IgD-negative memory B cell (primary cell): ENCODE measurements around the gene STYXL1. TPM values are rescaled to one million over a fixed set of nuclear protein-coding genes. Genes with fewer than 3 reads are reported as not detected.
"Not testable (repeated sequence)": the region's sequence is repeated elsewhere in the genome, so short reads cannot be mapped to it uniquely, and the experiment has no call there.

Experiments used
- H3K27ac Mint-ChIP-seq, 3 donors: one replicate each; pipeline ENCODE4 v1.8.0; 2020 to 2022; ENCODE audit warnings: mild to moderate bottlenecking in 3 of 3, mixed read lengths in 3 of 3, moderate library complexity in 1 of 3
- H3K27me3 Mint-ChIP-seq: one replicate; pipeline ENCODE4 v1.8.0; 2021; ENCODE audit warnings: mixed read lengths
- H3K36me3 Mint-ChIP-seq: one replicate; pipeline ENCODE4 v1.8.0; 2020; ENCODE audit warnings: mild to moderate bottlenecking, mixed read lengths
- H3K4me1 Mint-ChIP-seq, 3 donors: one replicate each; pipeline ENCODE4 v1.8.0; 2020 to 2022; ENCODE audit warnings: mixed read lengths in 3 of 3, mild to moderate bottlenecking in 1 of 3
- H3K4me3 Mint-ChIP-seq, 4 donors: one replicate each; pipeline ENCODE4 v1.8.0; 2020 to 2022; ENCODE audit warnings: mild to moderate bottlenecking in 4 of 4, mixed read lengths in 4 of 4, moderate library complexity in 3 of 4
- H3K9me3 Mint-ChIP-seq, 3 donors: one replicate each; pipeline ENCODE4 v1.8.0; 2020 to 2021; ENCODE audit warnings: mixed read lengths in 3 of 3, mild to moderate bottlenecking in 1 of 3
- polyA plus RNA-seq: library from polyadenylated mRNA; unstranded; fragments of 300-500 nt; fragmentation: Illumina TruSeq; gene quantifications from one replicate; pipeline ENCODE4 v1.2.3, GENCODE V29; 2021

The STYXL1 gene
- polyA plus RNA-seq = 63.2 TPM

GRCh38 chr7:76047811-76048667, at the start of gene STYXL1, which contains the start of gene MDH2:
Gene STYXL1 (minus strand): TSS chr7:76048000. CDS start chr7:76030523, 17,477 bp downstream.
Gene MDH2 (plus strand): TSS chr7:76048106. CDS start chr7:76048161, 55 bp downstream.
- H3K4me1 Mint-ChIP-seq = peaks cover 19 to 41% (median 24%) of the 10 kb centered on the region in 3 donors
- peak within 1 kb of the TSS; percentile 88 to 99 (median 94) for H3K4me3 Mint-ChIP-seq
- peak within 1 kb of the TSS; percentile 80 to 97 (median 95) for H3K27ac Mint-ChIP-seq
- H3K9me3 Mint-ChIP-seq = no peaks in the 10 kb centered on the region
- no peaks in the 10 kb centered on the region for H3K36me3 Mint-ChIP-seq
- H3K27me3 Mint-ChIP-seq = no peaks in the 10 kb centered on the region

- Mint-ChIP-seq H3K4me1 (no peaks in the 10 kb centered on the region), H3K9me3 (peaks cover 2 to 5% (median 3%) of the 10 kb centered on the region in 3 donors), H3K4me3 (no peak overlapping the region), H3K27ac (no peak overlapping the region), H3K27me3 (peaks cover 4% of the 10 kb centered on the region), H3K36me3 (peaks cover 2% of the 10 kb centered on the region)
These were observed 48.1 kb upstream of the STYXL1 start for GRCh38 chr7:76095908-76096307.

GRCh38 chr7:76094326-76094725, 46.5 kb upstream of the STYXL1 start:
- not testable (repeated sequence) for H3K27me3 Mint-ChIP-seq, H3K36me3 Mint-ChIP-seq, H3K4me1 Mint-ChIP-seq, H3K4me3 Mint-ChIP-seq, H3K9me3 Mint-ChIP-seq, H3K27ac Mint-ChIP-seq

DNA sequence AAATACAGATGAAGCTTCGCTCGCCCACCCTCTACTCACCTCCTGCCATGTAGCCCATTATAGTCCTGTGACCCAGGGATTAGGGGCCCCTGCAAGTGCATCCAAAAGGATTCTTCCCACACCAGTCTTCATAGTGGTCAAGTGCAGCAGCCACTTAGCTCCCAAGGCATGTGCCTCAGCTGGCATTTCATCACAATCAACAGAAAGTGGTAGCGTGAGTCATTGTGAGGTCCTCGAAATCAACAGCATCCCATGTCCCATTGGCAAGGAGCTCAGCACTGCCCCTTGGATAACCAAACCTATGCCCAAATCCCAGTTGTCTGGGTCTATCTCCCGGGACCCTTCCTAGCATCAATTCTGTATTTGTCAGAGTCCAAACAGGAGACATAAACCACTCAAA, 45.7 kb upstream of the STYXL1 start:
- not testable (repeated sequence) for H3K4me1 Mint-ChIP-seq, H3K36me3 Mint-ChIP-seq, H3K27me3 Mint-ChIP-seq, H3K9me3 Mint-ChIP-seq, H3K4me3 Mint-ChIP-seq, H3K27ac Mint-ChIP-seq

GRCh38 chr7:76091506-76091905, 43.7 kb upstream of the STYXL1 start:
- Mint-ChIP-seq H3K27me3 (peaks cover 7% of the 10 kb centered on the region), H3K27ac (no peak overlapping the region), H3K4me3 (no peak overlapping the region), H3K36me3 (peaks cover 2% of the 10 kb centered on the region), H3K4me1 (peaks cover 0 to 2% (median 0%) of the 10 kb centered on the region in 3 donors), H3K9me3 (peaks cover 3 to 5% (median 5%) of the 10 kb centered on the region in 3 donors)

DNA sequence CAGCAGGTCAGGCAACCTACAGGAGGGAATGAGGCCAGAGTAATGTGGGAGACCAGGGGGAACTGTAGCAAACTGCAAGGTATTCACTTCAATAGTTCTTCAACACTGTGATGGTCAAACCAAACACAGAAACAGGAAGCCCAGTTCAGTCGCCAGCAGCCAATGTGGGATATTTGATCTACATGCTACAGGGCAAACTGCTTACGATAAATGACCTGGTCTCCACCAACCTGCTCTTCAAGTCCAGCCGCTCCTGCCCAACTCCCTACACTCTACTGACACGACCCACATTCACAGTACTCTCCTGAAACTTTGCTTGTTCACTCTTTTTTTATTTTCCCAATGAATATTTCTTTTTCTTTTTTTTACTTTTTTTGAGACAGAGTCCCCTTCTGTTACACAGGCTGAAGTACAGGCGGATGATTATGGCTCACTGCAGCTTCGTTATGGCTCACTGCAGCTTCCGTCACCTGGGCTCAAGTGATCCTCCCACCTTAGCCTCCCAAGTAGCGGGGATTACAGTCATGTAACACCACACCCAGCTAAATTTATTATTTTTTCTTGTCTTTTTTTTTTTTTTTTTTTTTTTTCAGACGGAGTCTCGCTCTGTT, 42.2 kb upstream of the STYXL1 start:
- peaks cover 2% of the 10 kb centered on the region for H3K36me3 Mint-ChIP-seq
- H3K27ac Mint-ChIP-seq = no peak overlapping the region
- no peak overlapping the region for H3K4me3 Mint-ChIP-seq
- peaks cover 0 to 3% (median 2%) of the 10 kb centered on the region in 3 donors for H3K9me3 Mint-ChIP-seq
- H3K27me3 Mint-ChIP-seq = peaks cover 9% of the 10 kb centered on the region
- peaks cover 0 to 2% (median 0%) of the 10 kb centered on the region in 3 donors for H3K4me1 Mint-ChIP-seq

DNA sequence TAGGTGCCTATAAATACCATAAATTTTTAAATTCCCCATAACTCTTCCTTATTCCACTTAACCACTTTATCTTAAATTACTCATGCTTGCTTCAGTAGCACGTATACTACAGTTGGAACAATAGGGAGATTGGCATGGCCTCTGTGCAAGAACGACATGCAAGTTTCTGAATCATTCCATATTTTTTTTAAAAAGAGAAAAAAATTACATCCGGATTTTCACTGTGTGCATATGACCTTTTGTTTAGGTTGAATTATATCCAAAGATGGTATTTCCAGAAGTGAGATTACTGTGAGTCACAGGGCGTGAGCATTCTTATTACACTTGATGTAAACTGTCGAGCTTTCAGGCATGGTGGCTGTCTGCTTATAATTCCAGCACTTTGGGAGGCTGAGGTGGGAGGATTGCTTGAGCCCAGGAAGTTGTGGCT, 39.6 kb upstream of the STYXL1 start:
- not testable (repeated sequence) for H3K4me1 Mint-ChIP-seq, H3K27ac Mint-ChIP-seq, H3K36me3 Mint-ChIP-seq, H3K9me3 Mint-ChIP-seq, H3K4me3 Mint-ChIP-seq, H3K27me3 Mint-ChIP-seq

DNA sequence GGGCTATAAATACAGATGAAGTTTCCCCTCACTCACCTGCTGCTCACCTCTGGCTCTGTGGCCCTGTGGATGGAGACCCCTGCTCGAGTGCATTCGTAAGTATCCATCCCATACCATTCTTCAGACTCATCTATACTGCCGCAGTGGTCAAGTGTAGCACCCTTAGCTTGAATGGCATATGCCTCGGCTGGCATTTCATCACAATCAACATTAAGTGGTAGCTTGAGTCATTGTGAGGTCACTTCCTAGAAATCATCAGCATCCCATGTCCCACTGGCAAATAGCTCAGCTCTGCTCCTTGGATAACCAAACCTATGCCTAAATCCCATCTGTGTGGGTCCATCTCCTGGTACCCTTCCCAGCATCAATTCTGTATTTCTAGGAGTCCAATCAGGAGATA, 38.3 kb upstream of the STYXL1 start:
- Mint-ChIP-seq H3K36me3 (no peaks in the 10 kb centered on the region), H3K27ac (no peak overlapping the region), H3K27me3 (peaks cover 8% of the 10 kb centered on the region), H3K4me3 (peak overlapping the region in 1 of 4 donors; percentile 12), H3K4me1 (peaks cover 0 to 2% (median 0%) of the 10 kb centered on the region in 3 donors), H3K9me3 (peaks cover 0 to 3% (median 0%) of the 10 kb centered on the region in 3 donors)

DNA sequence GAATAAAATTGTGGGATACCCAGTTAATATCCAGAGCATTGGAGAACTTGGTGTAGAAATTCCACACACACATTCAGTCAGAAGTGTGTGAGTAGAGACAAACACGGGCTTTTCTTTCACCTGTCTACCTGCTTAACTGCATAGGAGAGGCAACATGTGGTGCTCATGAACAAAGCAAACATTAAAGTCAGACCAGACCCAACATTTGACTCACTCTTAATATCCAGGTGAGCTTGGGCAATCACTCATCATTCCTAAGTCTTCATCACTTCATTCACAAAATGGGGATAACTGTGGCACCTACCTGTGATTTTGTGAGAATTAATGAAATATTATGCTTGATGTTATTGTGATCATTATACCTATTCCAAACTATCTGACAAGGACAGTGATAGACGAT, 36.3 kb upstream of the STYXL1 start:
- not testable (repeated sequence) for H3K9me3 Mint-ChIP-seq, H3K27ac Mint-ChIP-seq, H3K4me3 Mint-ChIP-seq, H3K27me3 Mint-ChIP-seq, H3K36me3 Mint-ChIP-seq, H3K4me1 Mint-ChIP-seq

GRCh38 chr7:76080204-76080603, 32.4 kb upstream of the STYXL1 start:
- Mint-ChIP-seq H3K9me3 (peaks cover 0 to 5% (median 2%) of the 10 kb centered on the region in 3 donors), H3K36me3 (no peaks in the 10 kb centered on the region), H3K4me1 (peaks cover 0 to 2% (median 1%) of the 10 kb centered on the region in 3 donors), H3K27ac (no peak overlapping the region), H3K27me3 (peaks cover 7% of the 10 kb centered on the region), H3K4me3 (peak overlapping the region in 1 of 4 donors; percentile 29)

DNA sequence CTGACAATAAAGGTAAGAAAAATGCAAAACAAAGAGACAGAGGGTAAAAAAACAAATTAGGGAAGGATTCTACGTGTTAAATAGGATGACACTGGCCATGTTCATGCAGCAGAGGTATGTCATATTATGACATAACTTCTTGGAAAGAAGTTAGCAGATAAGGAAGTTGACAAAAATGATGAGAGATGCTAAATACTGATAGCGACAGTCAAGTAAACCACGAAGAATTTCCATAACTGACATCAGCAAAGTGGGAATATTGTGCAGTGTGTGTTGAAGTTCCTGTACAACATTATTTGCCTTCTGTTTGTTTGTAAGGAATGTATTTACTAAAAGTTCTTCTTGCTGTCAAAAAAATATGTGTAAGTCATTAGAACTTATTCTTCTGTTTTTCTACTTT, 29.6 kb upstream of the STYXL1 start:
- Mint-ChIP-seq H3K9me3 (peaks cover 0 to 8% (median 4%) of the 10 kb centered on the region in 3 donors), H3K4me1 (peaks cover 0 to 2% (median 1%) of the 10 kb centered on the region in 3 donors), H3K27ac (no peak overlapping the region), H3K4me3 (no peak overlapping the region), H3K27me3 (peaks cover 7% of the 10 kb centered on the region), H3K36me3 (no peaks in the 10 kb centered on the region)

- Mint-ChIP-seq H3K36me3 (no peaks in the 10 kb centered on the region), H3K4me1 (peaks cover 0 to 2% (median 1%) of the 10 kb centered on the region in 3 donors), H3K27me3 (peaks cover 7% of the 10 kb centered on the region), H3K4me3 (no peak overlapping the region), H3K27ac (no peak overlapping the region), H3K9me3 (peaks cover 0 to 8% (median 4%) of the 10 kb centered on the region in 3 donors)
These were observed 29.2 kb upstream of the STYXL1 start for GRCh38 chr7:76076995-76077394.

DNA sequence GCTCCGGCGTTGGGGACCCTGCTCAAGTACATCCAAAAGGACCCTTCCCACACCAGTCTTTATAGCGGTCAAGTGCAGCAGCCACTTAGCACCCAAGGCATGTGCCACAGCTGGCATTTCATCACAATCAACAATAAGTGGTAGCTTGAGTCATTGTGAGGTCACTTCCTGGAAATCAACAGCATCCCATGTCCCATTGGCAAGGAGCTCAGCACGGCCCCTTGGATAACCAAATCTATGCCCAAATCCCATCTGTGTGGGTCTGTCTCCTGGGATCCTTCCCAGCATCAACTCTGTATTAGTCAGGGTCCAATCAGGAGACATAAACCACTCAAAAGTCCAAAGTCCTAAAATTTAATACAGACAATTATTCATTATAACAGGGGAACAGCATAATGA, 27.2 kb upstream of the STYXL1 start:
- no peak overlapping the region for H3K4me3 Mint-ChIP-seq
- no peaks in the 10 kb centered on the region for H3K36me3 Mint-ChIP-seq
- H3K27me3 Mint-ChIP-seq = peaks cover 2% of the 10 kb centered on the region
- peaks cover 0 to 2% (median 0%) of the 10 kb centered on the region in 3 donors for H3K4me1 Mint-ChIP-seq
- H3K27ac Mint-ChIP-seq = no peak overlapping the region
- H3K9me3 Mint-ChIP-seq = peaks cover 0 to 8% (median 4%) of the 10 kb centered on the region in 3 donors

DNA sequence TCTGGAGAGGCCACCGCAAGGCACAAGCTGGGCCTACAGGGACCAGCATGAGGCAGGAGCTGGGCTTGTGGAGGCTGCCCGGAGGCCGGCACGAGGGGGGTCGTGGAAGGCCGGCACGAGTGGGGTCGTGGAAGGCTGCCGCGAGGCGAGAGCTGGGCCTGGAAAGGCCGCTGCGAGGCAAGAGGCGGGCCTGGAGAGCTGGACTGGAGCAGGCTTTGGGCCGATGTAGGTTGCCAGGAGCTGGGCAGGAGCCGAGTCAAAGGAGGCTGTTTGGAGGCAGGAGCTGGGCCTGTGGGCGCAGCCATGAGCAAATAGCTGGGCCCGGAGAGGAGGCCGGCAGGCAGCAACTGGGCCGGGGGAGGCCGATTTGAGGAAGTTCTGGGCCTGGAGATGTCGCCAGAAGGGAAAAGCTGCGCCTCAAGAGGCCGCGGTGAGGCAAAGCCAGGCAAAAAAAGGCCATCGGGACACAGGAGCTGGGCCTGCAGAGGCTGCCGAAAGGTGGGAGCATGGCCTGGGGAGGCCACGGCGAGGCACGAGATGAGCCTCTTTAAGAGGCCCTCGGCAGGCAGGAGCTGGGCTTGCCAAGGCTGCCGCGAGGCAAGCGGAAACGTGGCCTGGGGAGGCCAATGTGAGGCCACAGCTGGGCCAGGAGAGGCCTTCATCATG, 26.6 kb upstream of the STYXL1 start:
- no peaks in the 10 kb centered on the region for H3K36me3 Mint-ChIP-seq
- H3K9me3 Mint-ChIP-seq = peaks cover 0 to 8% (median 4%) of the 10 kb centered on the region in 3 donors
- H3K27me3 Mint-ChIP-seq = peaks cover 2% of the 10 kb centered on the region
- H3K27ac Mint-ChIP-seq = no peak overlapping the region
- H3K4me1 Mint-ChIP-seq = peaks cover 0 to 2% (median 0%) of the 10 kb centered on the region in 3 donors
- H3K4me3 Mint-ChIP-seq = no peak overlapping the region
